Measurements from ENCODE around the gene RGS3. TPM values are rescaled to one million over a fixed set of nuclear protein-coding genes. Genes with fewer than 3 reads are reported as not detected.
A peak's percentile ranks its signal among the peaks of the same experiment; 100 is the strongest.

RGS3 gene
- total RNA-seq, 1 donor from 2014 or later, result 18.9 TPM

DNA sequence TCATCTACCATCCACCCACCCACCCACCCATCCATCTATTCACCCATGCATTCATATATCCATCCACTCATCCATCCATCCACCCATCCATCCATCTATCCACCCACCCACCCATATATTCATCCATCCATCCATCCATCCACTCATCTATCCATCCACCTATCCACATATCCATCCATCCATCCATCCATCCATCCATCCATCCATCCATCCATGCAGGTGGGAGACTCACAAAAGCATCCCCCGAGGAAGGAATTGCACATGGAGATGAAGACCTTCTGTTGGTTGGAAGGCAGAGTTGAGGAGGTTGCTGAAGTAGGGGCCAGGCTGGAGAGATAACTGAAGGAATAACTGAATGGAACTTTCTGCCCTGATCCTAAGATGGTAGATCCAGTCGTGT, 126.9 kb downstream of the RGS3 start:
- TF ChIP-seq, protein P1, sequence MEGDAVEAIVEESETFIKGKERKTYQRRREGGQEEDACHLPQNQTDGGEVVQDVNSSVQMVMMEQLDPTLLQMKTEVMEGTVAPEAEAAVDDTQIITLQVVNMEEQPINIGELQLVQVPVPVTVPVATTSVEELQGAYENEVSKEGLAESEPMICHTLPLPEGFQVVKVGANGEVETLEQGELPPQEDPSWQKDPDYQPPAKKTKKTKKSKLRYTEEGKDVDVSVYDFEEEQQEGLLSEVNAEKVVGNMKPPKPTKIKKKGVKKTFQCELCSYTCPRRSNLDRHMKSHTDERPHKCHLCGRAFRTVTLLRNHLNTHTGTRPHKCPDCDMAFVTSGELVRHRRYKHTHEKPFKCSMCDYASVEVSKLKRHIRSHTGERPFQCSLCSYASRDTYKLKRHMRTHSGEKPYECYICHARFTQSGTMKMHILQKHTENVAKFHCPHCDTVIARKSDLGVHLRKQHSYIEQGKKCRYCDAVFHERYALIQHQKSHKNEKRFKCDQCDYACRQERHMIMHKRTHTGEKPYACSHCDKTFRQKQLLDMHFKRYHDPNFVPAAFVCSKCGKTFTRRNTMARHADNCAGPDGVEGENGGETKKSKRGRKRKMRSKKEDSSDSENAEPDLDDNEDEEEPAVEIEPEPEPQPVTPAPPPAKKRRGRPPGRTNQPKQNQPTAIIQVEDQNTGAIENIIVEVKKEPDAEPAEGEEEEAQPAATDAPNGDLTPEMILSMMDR (IDR thresholded peaks at IDR 0.05; ENCODE audit: partially characterized antibody, unreplicated experiment), result no peak
- no peak overlapping the region for H3K4me3 Mint-ChIP-seq (ENCODE audit: unreplicated experiment)
- H3K27me3 Mint-ChIP-seq (ENCODE audit: unreplicated experiment), result peaks cover 3% of the 10 kb centered on the region
- DNase-seq, result peak; percentile 1
- H3K27ac Mint-ChIP-seq (ENCODE audit: unreplicated experiment), result no peak overlapping the region
- no peaks in the 10 kb centered on the region for H3K36me3 Mint-ChIP-seq (ENCODE audit: unreplicated experiment)
- H3K9me3 Mint-ChIP-seq (ENCODE audit: unreplicated experiment), result peaks cover 2% of the 10 kb centered on the region
- H3K4me1 Mint-ChIP-seq (ENCODE audit: low read depth, unreplicated experiment), result peaks cover 9% of the 10 kb centered on the region

DNA sequence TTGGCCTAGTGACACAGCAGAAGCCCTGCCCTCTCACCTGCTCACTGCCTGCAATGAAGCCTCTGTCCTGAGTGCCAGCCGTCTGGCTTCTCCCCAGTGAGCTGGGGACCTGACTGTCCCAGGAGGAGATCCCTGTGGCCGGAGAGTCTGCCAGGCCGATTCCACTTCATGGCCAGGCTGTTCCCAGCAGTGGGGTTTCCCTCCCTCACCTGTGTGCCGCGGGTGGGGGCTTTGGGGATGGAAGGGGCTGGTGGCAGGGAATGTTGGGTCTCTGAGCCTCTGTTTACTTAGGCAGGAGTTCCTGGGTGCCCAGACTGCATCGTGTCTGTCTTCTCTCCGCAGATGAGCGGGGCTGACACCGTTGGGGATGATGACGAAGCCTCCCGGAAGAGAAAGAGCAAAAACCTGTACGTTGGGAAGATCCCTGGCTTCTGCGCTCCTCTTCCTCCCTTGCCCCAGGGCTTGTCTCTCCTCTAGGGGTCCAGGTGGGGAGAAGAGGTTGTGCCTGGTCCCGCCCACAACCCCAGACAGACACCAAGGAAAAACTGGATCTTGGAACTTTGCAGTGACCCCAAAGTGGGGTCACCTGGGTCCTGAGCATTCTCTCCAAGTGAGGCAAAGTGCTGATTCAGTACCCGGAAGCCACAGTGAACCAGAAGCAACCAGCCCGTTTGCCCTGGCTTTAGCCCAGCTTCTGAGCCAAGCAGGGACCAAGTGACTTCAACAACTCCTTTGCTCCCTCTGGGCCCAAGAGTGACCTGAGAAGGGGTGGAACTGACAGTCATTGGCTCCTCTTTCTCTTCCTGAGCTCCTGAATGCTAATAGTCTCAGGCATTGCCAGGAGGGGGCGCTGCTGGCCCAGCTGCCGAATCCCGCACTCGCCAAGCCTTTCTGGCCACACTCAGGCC, 127.7 kb downstream of the RGS3 start:
- peaks cover 12% of the 10 kb centered on the region for H3K4me1 Mint-ChIP-seq (ENCODE audit: low read depth, unreplicated experiment)
- no peaks in the 10 kb centered on the region for H3K36me3 Mint-ChIP-seq (ENCODE audit: unreplicated experiment)
- H3K4me3 Mint-ChIP-seq (ENCODE audit: unreplicated experiment), result no peak overlapping the region
- TF ChIP-seq, protein P1 (IDR thresholded peaks at IDR 0.05; ENCODE audit: partially characterized antibody, unreplicated experiment), result peak; percentile 94
- DNase-seq, result peak; percentile 93
- peaks cover 2% of the 10 kb centered on the region for H3K9me3 Mint-ChIP-seq (ENCODE audit: unreplicated experiment)
- H3K27ac Mint-ChIP-seq (ENCODE audit: unreplicated experiment), result no peak overlapping the region
- peaks cover 3% of the 10 kb centered on the region for H3K27me3 Mint-ChIP-seq (ENCODE audit: unreplicated experiment)

DNA sequence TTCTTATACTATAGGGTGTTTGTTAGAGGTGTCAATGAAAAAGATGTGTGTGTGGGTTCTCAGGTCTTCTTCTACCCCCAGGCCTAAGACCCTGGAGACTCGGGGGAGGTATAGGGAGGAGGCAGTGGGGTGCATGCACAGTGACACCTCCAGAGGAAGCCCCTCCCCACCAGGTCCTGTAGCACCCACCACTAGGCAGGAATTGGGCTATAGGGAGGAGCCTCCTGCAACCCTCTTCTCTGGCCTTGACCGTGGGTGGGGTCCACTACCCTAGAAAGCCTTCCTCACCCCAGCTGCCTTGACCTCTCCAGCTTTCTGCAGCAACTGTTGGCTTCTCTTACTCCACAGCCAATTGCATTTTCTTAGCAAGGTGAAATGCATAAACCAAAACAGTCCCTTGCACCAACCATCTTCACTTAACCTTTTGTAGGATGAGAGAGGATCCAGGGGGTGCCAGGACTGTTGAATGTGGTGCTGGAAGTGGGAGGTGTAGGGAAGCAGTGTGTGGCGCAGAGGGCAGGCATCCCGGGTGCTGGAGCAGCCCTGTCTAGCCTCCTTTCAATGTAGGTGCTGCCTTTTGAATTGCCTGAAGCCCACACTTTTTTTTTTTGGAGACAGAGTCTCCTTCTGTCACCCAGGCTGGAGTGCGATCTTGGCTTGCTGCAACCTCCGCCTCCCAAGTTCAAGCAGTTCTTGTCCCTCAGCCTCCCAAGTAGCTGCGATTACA, 128.5 kb downstream of the RGS3 start:
- Mint-ChIP-seq H3K4me3 (ENCODE audit: unreplicated experiment) (no peak overlapping the region), H3K27me3 (ENCODE audit: unreplicated experiment) (peaks cover 3% of the 10 kb centered on the region), H3K27ac (ENCODE audit: unreplicated experiment) (peak overlapping the region; percentile 16), H3K9me3 (ENCODE audit: unreplicated experiment) (peaks cover 2% of the 10 kb centered on the region), H3K36me3 (ENCODE audit: unreplicated experiment) (no peaks in the 10 kb centered on the region), H3K4me1 (ENCODE audit: low read depth, unreplicated experiment) (peaks cover 12% of the 10 kb centered on the region)
- TF ChIP-seq, protein P1 (IDR thresholded peaks at IDR 0.05; ENCODE audit: partially characterized antibody, unreplicated experiment), result peak; percentile 46
- DNase-seq, result peak; percentile 7

DNA sequence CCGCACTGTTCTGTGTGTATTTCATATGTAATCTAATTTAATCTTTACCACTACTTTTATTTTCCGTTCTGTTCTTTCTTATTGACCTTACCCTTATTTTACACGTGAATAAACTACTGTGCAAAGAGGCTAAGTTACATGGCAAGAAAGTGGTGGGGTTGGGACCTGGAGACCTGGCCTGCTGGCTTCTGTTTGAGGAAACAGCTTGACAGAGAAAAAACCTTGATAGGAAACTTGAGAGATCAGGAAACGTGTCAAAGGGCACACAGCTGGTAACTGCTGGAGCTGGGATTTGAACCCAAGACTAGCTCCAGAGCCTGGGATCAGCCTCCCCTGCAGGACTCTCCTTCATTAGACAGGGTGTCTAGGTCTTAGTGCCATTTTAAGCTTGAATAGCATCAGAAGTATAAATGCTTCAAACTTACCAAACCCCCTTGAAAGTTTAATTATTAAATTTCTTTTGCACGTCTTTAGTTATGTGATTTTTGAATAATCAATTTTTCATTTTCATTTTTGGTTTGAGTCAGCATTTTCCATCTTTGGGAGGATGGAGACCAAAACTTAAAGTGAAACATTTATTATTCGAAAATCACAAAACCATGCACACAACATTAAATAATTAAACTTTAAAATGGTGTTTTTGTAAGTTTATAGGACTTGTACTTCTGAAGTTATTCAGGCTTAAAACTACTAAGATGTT, 129.5 kb downstream of the RGS3 start:
- H3K4me1 Mint-ChIP-seq (ENCODE audit: low read depth, unreplicated experiment), result peaks cover 8% of the 10 kb centered on the region
- H3K27ac Mint-ChIP-seq (ENCODE audit: unreplicated experiment), result peak overlapping the region; percentile 15
- TF ChIP-seq, protein P1 (IDR thresholded peaks at IDR 0.05; ENCODE audit: partially characterized antibody, unreplicated experiment), result no peak
- no peak overlapping the region for H3K4me3 Mint-ChIP-seq (ENCODE audit: unreplicated experiment)
- peaks cover 1% of the 10 kb centered on the region for H3K27me3 Mint-ChIP-seq (ENCODE audit: unreplicated experiment)
- no peaks in the 10 kb centered on the region for H3K36me3 Mint-ChIP-seq (ENCODE audit: unreplicated experiment)
- H3K9me3 Mint-ChIP-seq (ENCODE audit: unreplicated experiment), result peaks cover 2% of the 10 kb centered on the region
- no peak for DNase-seq
